ENCODE results near the gene CFAP58.

DNA sequence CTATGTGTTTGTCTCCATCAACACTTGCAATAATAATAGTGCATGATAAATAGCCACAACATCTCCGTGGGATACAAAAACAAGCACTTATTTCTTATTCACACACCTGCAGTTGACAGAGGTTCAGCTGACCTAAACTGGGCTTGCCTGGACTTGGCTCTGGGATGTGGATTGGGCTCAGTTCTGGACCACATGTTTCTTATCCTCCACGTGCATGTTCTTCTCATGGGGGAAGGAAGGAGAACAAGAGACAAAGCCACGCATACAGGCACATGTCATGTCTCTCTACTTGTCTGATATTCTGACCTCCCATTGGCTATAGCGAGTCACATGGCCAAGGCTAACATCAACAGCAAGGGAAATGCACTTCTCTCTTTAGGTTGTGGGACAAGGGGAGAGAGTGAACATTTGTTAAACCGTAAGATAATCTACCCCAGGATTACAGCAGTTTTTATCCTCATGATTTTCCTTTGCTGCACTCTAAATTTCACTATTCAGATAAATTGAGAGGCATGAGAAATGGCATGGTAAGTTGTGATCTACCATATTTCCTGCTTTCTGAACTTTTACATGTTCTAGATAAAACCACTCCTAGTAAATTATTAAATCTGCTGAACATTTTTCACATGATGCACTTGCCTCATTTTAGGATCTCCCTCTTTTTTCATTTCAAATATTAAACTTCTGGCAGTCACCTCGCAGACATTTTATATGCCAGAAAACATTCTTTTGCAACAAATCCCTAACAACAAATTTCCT is 33.7 kb downstream of the CFAP58 start:
- TF ChIP-seq, protein P1, sequence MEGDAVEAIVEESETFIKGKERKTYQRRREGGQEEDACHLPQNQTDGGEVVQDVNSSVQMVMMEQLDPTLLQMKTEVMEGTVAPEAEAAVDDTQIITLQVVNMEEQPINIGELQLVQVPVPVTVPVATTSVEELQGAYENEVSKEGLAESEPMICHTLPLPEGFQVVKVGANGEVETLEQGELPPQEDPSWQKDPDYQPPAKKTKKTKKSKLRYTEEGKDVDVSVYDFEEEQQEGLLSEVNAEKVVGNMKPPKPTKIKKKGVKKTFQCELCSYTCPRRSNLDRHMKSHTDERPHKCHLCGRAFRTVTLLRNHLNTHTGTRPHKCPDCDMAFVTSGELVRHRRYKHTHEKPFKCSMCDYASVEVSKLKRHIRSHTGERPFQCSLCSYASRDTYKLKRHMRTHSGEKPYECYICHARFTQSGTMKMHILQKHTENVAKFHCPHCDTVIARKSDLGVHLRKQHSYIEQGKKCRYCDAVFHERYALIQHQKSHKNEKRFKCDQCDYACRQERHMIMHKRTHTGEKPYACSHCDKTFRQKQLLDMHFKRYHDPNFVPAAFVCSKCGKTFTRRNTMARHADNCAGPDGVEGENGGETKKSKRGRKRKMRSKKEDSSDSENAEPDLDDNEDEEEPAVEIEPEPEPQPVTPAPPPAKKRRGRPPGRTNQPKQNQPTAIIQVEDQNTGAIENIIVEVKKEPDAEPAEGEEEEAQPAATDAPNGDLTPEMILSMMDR (IDR thresholded peaks at IDR 0.05 in 4 of 5, conservative IDR thresholded peaks at IDR 0.05 in 1 of 5): no peak
- no peak for TF ChIP-seq POLR2A (IDR thresholded peaks at IDR 0.05)
